Esophagus muscularis mucosa (tissue), 4 donors: Measurements from ENCODE around the gene NFATC3. TPM values are rescaled to one million over a fixed set of nuclear protein-coding genes. Genes with fewer than 3 reads are reported as not detected.
A peak's percentile ranks its signal among the peaks of the same experiment; 100 is the strongest.

Experiments used
- DNase-seq: peaks from one replicate; pipeline ENCODE4 v3.0.0-alpha.2; 2017; ENCODE audit errors: extremely low spot score
- H3K27ac ChIP-seq, 4 donors: fragments of 200-600 bp; sonication (generic); replicated peaks in 1 of 4; 1 replicate in 3 of 4; 2 replicates in 1 of 4; pipeline ENCODE4 v1.5.1; 2016 to 2019; ENCODE audit warnings: mild to moderate bottlenecking in 1 of 4
- H3K27me3 ChIP-seq, 4 donors: fragments of 200-600 bp; sonication (generic); one replicate each; pipeline versions ENCODE4 v1.5.1 to v1.6.0; 2016 to 2019
- H3K36me3 ChIP-seq, 4 donors: fragments of 200-600 bp; sonication (generic); one replicate each; pipeline ENCODE4 v1.5.1; 2016 to 2019
- H3K4me1 ChIP-seq, 4 donors: fragments of 200-600 bp; sonication (generic); one replicate each; pipeline ENCODE4 v1.5.1; 2016 to 2019
- H3K4me3 ChIP-seq, 4 donors: fragments of 200-600 bp; sonication (generic); 1 replicate in 2 of 4; 2 replicates in 2 of 4; pipeline ENCODE4 v1.5.1; 2016 to 2019; ENCODE audit warnings: mild to moderate bottlenecking in 4 of 4, moderate library complexity in 1 of 4
- H3K9me3 ChIP-seq, 4 donors: fragments of 200-600 bp; sonication (generic); 1 replicate in 3 of 4; 2 replicates in 1 of 4; pipeline ENCODE4 v1.5.1; 2016 to 2019
- EP300 ChIP-seq: sonication (generic); formaldehyde crosslinking; IDR thresholded peaks from one replicate; pipeline ENCODE4 v1.6.1; 2017; ENCODE audit warnings: antibody characterized with exemption
- POLR2A ChIP-seq: fragments of 450-650 bp; IDR thresholded peaks from one replicate; pipeline ENCODE4 v1.6.1; 2017; ENCODE audit warnings: antibody characterized with exemption, moderate library complexity, mild to moderate bottlenecking, low read depth
- POLR2AphosphoS5 ChIP-seq, 2 donors: sonication (generic); formaldehyde crosslinking; IDR thresholded peaks; one replicate each; pipeline ENCODE4 v1.6.1; 2017; ENCODE audit warnings: antibody characterized with exemption in 2 of 2
- WGBS: methylation state at CpG from one replicate; pipeline ENCODE4 v1.1.5; 2018; 5-methylcytosine and 5-hydroxymethylcytosine counted together
- intact Hi-C: fragments of 100-400 bp; cut with DNase I; formaldehyde crosslinking; loops from one replicate; pipeline ENCODE4 v1.15.1; 2023
- total RNA-seq, 4 donors: library from RNA; depleted of rRNA; stranded (reverse); fragments of >200 nt; gene quantifications; one replicate each; pipeline versions ENCODE4 v1.1.0 to v1.2.1, GENCODE V29; 2016
- TF ChIP-seq, protein P1 (sequence below), 3 experiments: fragments of 200-600 bp in 2 of 3; fragments of 450-650 bp in 1 of 3; sonication (generic) in 2 of 3; IDR thresholded peaks; one replicate each; pipeline ENCODE4 v1.5.1; 2017 to 2019; ENCODE audit warnings: antibody characterized with exemption in 3 of 3, mild to moderate bottlenecking in 2 of 3, moderate library complexity in 1 of 3

The NFATC3 gene
- total RNA-seq, 4 donors from 2014 or later = 44.6 to 56.8 (median 50.8) TPM

DNA sequence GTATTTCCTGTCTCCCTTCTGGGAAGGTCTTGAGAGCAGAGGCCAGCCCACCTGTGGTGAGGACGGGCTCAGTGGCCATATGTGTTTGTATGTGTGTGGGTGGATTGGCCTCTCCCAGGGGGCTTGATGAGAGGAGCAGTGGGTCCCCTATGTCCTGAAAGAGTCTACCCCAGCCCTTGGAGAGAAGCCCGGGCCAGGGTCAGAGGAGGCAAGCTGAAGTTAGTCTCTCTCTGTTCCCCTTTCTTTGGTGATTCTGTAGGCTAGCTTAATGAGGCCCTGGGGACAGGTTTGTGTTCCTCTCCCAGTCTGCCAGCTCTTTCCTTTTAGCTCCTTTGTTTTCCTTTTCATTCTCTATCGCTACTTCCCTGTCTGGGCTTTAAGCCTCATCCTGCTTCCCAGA lies 23.8 kb upstream of the NFATC3 start:
- peaks cover 7 to 59% (median 26%) of the 10 kb centered on the region in 4 donors for H3K36me3 ChIP-seq
- intact Hi-C loops = no loop called here
- H3K27me3 ChIP-seq = no peaks in the 10 kb centered on the region
- H3K27ac ChIP-seq = no peak overlapping the region
- no peaks in the 10 kb centered on the region for H3K9me3 ChIP-seq
- no peak for DNase-seq
- TF ChIP-seq EP300 (no peak), POLR2A (no peak)
- no peak overlapping the region for H3K4me3 ChIP-seq
- peaks cover 17 to 21% (median 20%) of the 10 kb centered on the region in 4 donors for H3K4me1 ChIP-seq
- WGBS = 61% methylated on average over 2 of the region's 3 CpGs

DNA sequence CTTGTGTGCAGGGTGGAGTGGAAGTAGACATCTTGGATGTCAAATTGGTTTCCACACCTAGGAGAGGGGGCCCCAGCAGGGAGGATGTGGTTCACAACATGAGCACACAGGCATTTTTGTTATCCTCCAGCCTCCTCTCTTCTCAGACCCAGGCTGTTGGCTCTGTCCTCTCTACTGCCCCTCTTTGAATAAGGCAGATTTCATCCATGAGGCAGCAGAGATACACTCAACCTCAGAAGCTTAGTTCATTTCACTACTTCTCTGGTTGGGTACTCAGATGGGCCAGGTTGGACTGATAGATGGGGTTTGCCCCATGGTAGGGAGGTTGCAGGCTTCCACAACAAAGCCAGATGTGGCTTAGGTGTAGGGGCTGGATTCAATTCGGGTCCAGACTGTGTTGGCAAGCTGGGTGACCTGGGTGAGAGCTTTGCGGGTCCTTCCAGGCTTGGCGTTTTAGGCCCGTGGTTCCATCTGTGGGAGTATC lies 22.2 kb upstream of the NFATC3 start:
- no peaks in the 10 kb centered on the region for H3K27me3 ChIP-seq
- H3K9me3 ChIP-seq = no peaks in the 10 kb centered on the region
- TF ChIP-seq, protein P1, sequence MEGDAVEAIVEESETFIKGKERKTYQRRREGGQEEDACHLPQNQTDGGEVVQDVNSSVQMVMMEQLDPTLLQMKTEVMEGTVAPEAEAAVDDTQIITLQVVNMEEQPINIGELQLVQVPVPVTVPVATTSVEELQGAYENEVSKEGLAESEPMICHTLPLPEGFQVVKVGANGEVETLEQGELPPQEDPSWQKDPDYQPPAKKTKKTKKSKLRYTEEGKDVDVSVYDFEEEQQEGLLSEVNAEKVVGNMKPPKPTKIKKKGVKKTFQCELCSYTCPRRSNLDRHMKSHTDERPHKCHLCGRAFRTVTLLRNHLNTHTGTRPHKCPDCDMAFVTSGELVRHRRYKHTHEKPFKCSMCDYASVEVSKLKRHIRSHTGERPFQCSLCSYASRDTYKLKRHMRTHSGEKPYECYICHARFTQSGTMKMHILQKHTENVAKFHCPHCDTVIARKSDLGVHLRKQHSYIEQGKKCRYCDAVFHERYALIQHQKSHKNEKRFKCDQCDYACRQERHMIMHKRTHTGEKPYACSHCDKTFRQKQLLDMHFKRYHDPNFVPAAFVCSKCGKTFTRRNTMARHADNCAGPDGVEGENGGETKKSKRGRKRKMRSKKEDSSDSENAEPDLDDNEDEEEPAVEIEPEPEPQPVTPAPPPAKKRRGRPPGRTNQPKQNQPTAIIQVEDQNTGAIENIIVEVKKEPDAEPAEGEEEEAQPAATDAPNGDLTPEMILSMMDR (IDR thresholded peaks at IDR 0.05) = no peak
- no peak for TF ChIP-seq EP300
- TF ChIP-seq POLR2A = no peak
- TF ChIP-seq POLR2AphosphoS5 (IDR thresholded peaks at IDR 0.05) = no peak
- no peak for DNase-seq
- H3K4me1 ChIP-seq = peaks cover 17 to 22% (median 20%) of the 10 kb centered on the region in 4 donors
- 98% methylated on average over 4 of the region's 4 CpGs for WGBS
- no peak overlapping the region for H3K4me3 ChIP-seq
- H3K36me3 ChIP-seq = peaks cover 7 to 63% (median 26%) of the 10 kb centered on the region in 4 donors
- intact Hi-C loops = no loop called here
- H3K27ac ChIP-seq = no peak overlapping the region

- H3K27me3 ChIP-seq = no peaks in the 10 kb centered on the region
- H3K4me3 ChIP-seq = no peak overlapping the region
- intact Hi-C loops = no loop called here
- no peak for DNase-seq
- TF ChIP-seq EP300 (no peak), POLR2AphosphoS5 (IDR thresholded peaks at IDR 0.05) (peak; percentile 16 to 44), POLR2A (no peak)
- TF ChIP-seq, protein P1 (IDR thresholded peaks at IDR 0.05) = peak; percentile 59 to 80 (median 69)
- peak overlapping the region; percentile 43 to 70 (median 53) for H3K27ac ChIP-seq
- H3K4me1 ChIP-seq = peaks cover 17 to 32% (median 24%) of the 10 kb centered on the region in 4 donors
- peaks cover 7 to 61% (median 26%) of the 10 kb centered on the region in 4 donors for H3K36me3 ChIP-seq
- WGBS = 50% methylated on average over 2 of the region's 2 CpGs
- no peaks in the 10 kb centered on the region for H3K9me3 ChIP-seq
Measured at GRCh38 chr16:68064791-68065365, 20.3 kb upstream of the NFATC3 start.

DNA sequence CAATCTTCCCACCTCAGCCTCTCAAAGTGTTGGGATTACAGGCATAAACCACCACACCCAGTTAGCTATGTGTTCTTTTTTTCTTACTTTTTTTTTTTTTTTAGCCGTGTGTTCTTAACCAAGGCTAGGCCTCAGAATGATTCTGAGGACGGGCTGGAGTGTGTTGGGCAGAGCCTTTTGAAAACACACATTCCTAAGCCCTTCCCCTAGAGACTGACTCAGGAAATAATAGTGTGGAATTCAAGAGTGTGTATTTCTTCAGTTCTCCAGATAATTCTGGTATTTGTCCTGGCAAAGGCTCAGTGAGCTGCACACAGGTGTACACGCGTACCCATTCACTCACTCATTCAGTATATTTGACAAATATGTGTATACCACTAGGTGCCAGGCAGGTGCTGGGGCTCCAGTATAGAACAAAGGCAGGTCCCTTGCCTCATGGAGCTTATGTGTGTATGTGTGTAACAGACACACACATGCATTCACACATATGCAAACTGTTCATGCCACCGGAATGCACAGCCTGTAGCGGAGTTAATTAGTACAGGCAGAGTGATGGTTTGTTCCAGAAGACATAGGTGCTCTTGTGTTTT lies 19.4 kb upstream of the NFATC3 start:
- Histone ChIP-seq H3K9me3 (no peaks in the 10 kb centered on the region), H3K36me3 (peaks cover 3 to 63% (median 25%) of the 10 kb centered on the region in 4 donors), H3K4me1 (peaks cover 17 to 36% (median 28%) of the 10 kb centered on the region in 4 donors), H3K4me3 (no peak overlapping the region), H3K27ac (peak overlapping the region; percentile 43 to 70 (median 53)), H3K27me3 (no peaks in the 10 kb centered on the region)
- intact Hi-C loops = no loop called here
- WGBS = 83% methylated on average over 6 of the region's 6 CpGs
- DNase-seq = no peak
- TF ChIP-seq POLR2A = no peak
- TF ChIP-seq, protein P1 (IDR thresholded peaks at IDR 0.05) = no peak
- no peak for TF ChIP-seq EP300
- no peak for TF ChIP-seq POLR2AphosphoS5 (IDR thresholded peaks at IDR 0.05)

DNA sequence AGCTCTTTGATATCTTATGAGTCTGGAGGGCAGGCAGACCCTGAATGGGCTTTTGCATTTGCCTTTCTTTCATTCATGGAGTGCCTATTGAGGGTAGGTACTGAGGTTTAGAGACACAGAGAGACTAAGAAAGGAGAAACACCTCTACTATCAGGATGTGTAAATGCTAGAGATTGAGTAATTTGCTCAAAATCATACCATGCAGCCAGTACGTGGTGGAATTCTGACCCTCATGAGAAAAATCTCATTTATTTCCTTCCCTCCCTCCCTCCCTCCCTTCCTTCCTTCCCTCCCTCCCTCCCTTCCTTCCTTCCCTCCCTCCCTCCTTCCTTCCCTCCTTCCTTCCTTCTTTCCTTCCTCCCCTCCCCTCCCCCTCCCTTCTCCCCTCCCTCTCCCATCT lies 18.4 kb upstream of the NFATC3 start:
- intact Hi-C loops = no loop called here
- H3K27ac ChIP-seq = no peak overlapping the region

More for the DNA sequence above, 18.4 kb upstream of the NFATC3 start:
- WGBS = 63% methylated on average over 1 of the region's 1 CpG
- Histone ChIP-seq H3K4me3 (no peak overlapping the region), H3K27me3 (no peaks in the 10 kb centered on the region), H3K4me1 (peaks cover 17 to 39% (median 29%) of the 10 kb centered on the region in 4 donors), H3K36me3 (peaks cover 9 to 63% (median 26%) of the 10 kb centered on the region in 4 donors), H3K9me3 (no peaks in the 10 kb centered on the region)
- no peak for DNase-seq
- TF ChIP-seq POLR2A (no peak), POLR2AphosphoS5 (IDR thresholded peaks at IDR 0.05) (no peak), EP300 (no peak)
- TF ChIP-seq, protein P1 (IDR thresholded peaks at IDR 0.05) = no peak
